H1 (cell line): ENCODE measurements around the gene SLC15A3. TPM values are rescaled to one million over a fixed set of nuclear protein-coding genes. Genes with fewer than 3 reads are reported as not detected.

Experiments used
- CTCF ChIA-PET: fragments of 300-600 bp; sonication (Branson Sonifier 250); formaldehyde crosslinking; loops from one replicate; lab custom pipeline; 2021; ENCODE audit not compliant: partially characterized antibody; lab: Charles Lee
- POLR2A ChIA-PET: fragments of 300-600 bp; sonication (Branson Sonifier 250); formaldehyde crosslinking; loops from one replicate; lab custom pipeline; 2021; ENCODE audit warnings: inconsistent platforms; ENCODE audit not compliant: partially characterized antibody; lab: Charles Lee
- DNase-seq, 2 experiments: peaks; one replicate each; pipeline versions ENCODE4 v3.0.0 to v3.0.0-alpha.2; 2010 to 2022; ENCODE audit warnings: low spot score in 2 of 2, low read depth in 1 of 2, mixed read lengths in 1 of 2
- FAIRE-seq: peaks from 2 replicates; lab custom pipeline; 2011; peaks lifted over from hg19 to GRCh38; lab: Jason Lieb, UNC
- H2AFZ ChIP-seq: 2 replicates; pipeline ENCODE4 v1.8.1; 2012; ENCODE audit warnings: low read length, inconsistent platforms
- H2AK5ac ChIP-seq: 2 replicates; pipeline ENCODE4 v1.6.1; 2013; ENCODE audit warnings: low read depth, low read length
- H2BK120ac ChIP-seq: replicated peaks from 2 replicates; pipeline ENCODE3; 2013; ENCODE audit warnings: low read depth, low read length, inconsistent platforms
- H2BK12ac ChIP-seq: 2 replicates; pipeline ENCODE4 v1.6.1; 2013; ENCODE audit warnings: low read depth, low read length
- H2BK15ac ChIP-seq: 2 replicates; pipeline ENCODE4 v1.6.1; 2013; ENCODE audit warnings: low read length
- H2BK20ac ChIP-seq: 2 replicates; pipeline ENCODE4 v1.6.1; 2013; ENCODE audit warnings: low read length
- H2BK5ac ChIP-seq: 2 replicates; pipeline ENCODE4 v1.6.1; 2013; ENCODE audit warnings: low read depth, low read length
- H3K14ac ChIP-seq: 2 replicates; pipeline ENCODE4 v1.6.1; 2013; ENCODE audit warnings: inconsistent platforms; ENCODE audit not compliant: insufficient read length
- H3K18ac ChIP-seq: 2 replicates; pipeline ENCODE4 v1.6.1; 2013; ENCODE audit warnings: low read length; ENCODE audit errors: extremely low read depth
- H3K23ac ChIP-seq: 2 replicates; pipeline ENCODE4 v1.6.1; 2013; ENCODE audit warnings: inconsistent platforms; ENCODE audit not compliant: insufficient read length
- H3K23me2 ChIP-seq: 2 replicates; pipeline ENCODE4 v1.6.1; 2013; ENCODE audit warnings: low read depth, low read length
- H3K27ac ChIP-seq: 2 replicates; pipeline ENCODE4 v1.6.1; 2011; ENCODE audit warnings: low read depth, low read length, inconsistent platforms
- H3K27me3 ChIP-seq, 4 experiments: replicated peaks in 1 of 4; 1 replicate in 1 of 4; 2 replicates in 3 of 4; pipeline versions ENCODE4 v1.6.1 to v1.8.1; 2011 to 2013; ENCODE audit warnings: low read length in 3 of 4, mild to moderate bottlenecking in 3 of 4, inconsistent platforms in 2 of 4, mixed read lengths in 2 of 4, moderate library complexity in 1 of 4; ENCODE audit not compliant: control insufficient read depth in 3 of 4, insufficient read depth in 3 of 4; ENCODE audit errors: extremely low read depth in 1 of 4
- H3K36me3 ChIP-seq, 4 experiments: 2 replicates each; pipeline versions ENCODE4 v1.6.1 to v1.8.1; 2011 to 2013; ENCODE audit warnings: mild to moderate bottlenecking in 4 of 4, low read length in 3 of 4, moderate library complexity in 2 of 4, control low read depth in 1 of 4, inconsistent platforms in 1 of 4; ENCODE audit not compliant: insufficient read depth in 4 of 4, control insufficient read depth in 2 of 4
- H3K4ac ChIP-seq: replicated peaks from 2 replicates; pipeline ENCODE3; 2013; ENCODE audit warnings: low read length, low read depth, mixed read lengths, inconsistent platforms; ENCODE audit not compliant: insufficient read length
- H3K4me1 ChIP-seq, 4 experiments: replicated peaks in 1 of 4; 1 replicate in 1 of 4; 2 replicates in 3 of 4; pipeline versions ENCODE4 v1.6.1 to v1.8.1; 2011 to 2013; ENCODE audit warnings: low read length in 3 of 4, inconsistent platforms in 2 of 4, mixed read lengths in 1 of 4; ENCODE audit not compliant: insufficient read depth in 4 of 4, control insufficient read depth in 3 of 4
- H3K4me2 ChIP-seq, 2 experiments: 2 replicates each; pipeline versions ENCODE4 v1.6.1 to v1.8.1; 2011 to 2013; ENCODE audit warnings: low read depth in 2 of 2, low read length in 2 of 2, control low read depth in 1 of 2, inconsistent platforms in 1 of 2, mild to moderate bottlenecking in 1 of 2; ENCODE audit not compliant: insufficient read depth in 1 of 2
- H3K4me3 ChIP-seq, 4 experiments: fragments of 200-600, 300-600 bp in 1 of 4; sonication (generic), shearing (Covaris generic), sonication (Bioruptor Twin) in 1 of 4; 2 replicates each; pipeline versions ENCODE4 v1.5.1 to v1.8.1; 2011 to 2016; ENCODE audit warnings: low read length in 4 of 4, low read depth in 3 of 4, control low read depth in 2 of 4, inconsistent platforms in 2 of 4, mild to moderate bottlenecking in 2 of 4, mixed read lengths in 1 of 4, moderate library complexity in 1 of 4; ENCODE audit not compliant: insufficient read depth in 2 of 4; ENCODE audit errors: extremely low read depth in 1 of 4
- H3K56ac ChIP-seq: replicated peaks from 2 replicates; pipeline ENCODE3; 2013; ENCODE audit warnings: low read depth, mild to moderate bottlenecking, mixed read lengths, low read length, inconsistent platforms; ENCODE audit not compliant: insufficient read length
- H3K79me1 ChIP-seq: 2 replicates; pipeline ENCODE4 v1.6.1; 2013; ENCODE audit warnings: low read depth, low read length, control low read depth
- H3K79me2 ChIP-seq, 2 experiments: 2 replicates each; pipeline versions ENCODE4 v1.6.1 to v1.8.1; 2012 to 2013; ENCODE audit warnings: low read length in 2 of 2, mild to moderate bottlenecking in 2 of 2, inconsistent platforms in 1 of 2; ENCODE audit not compliant: insufficient read depth in 2 of 2, control insufficient read depth in 1 of 2
- H3K9ac ChIP-seq, 4 experiments: replicated peaks in 1 of 4; 1 replicate in 1 of 4; 2 replicates in 3 of 4; pipeline versions ENCODE4 v1.6.1 to v1.8.1; 2011 to 2013; ENCODE audit warnings: low read depth in 3 of 4, low read length in 3 of 4, control low read depth in 2 of 4, mild to moderate bottlenecking in 2 of 4, moderate library complexity in 2 of 4, inconsistent platforms in 1 of 4; ENCODE audit errors: extremely low read depth in 1 of 4
- H3K9me3 ChIP-seq, 2 experiments: 2 replicates each; pipeline versions ENCODE4 v1.6.1 to v1.8.1; 2012 to 2013; ENCODE audit warnings: mild to moderate bottlenecking in 2 of 2, moderate library complexity in 2 of 2, control low read depth in 1 of 2, inconsistent platforms in 1 of 2, low read depth in 1 of 2, low read length in 1 of 2, mixed read lengths in 1 of 2; ENCODE audit not compliant: insufficient read depth in 2 of 2
- H4K20me1 ChIP-seq, 2 experiments: replicated peaks in 1 of 2; 2 replicates each; pipeline versions ENCODE3 to v1.8.1; 2011 to 2013; ENCODE audit warnings: inconsistent platforms in 2 of 2, low read length in 2 of 2, mild to moderate bottlenecking in 1 of 2; ENCODE audit not compliant: insufficient read depth in 2 of 2, control insufficient read depth in 1 of 2
- H4K5ac ChIP-seq: 2 replicates; pipeline ENCODE4 v1.6.1; 2013; ENCODE audit warnings: low read length, low read depth, mixed read lengths, inconsistent platforms; ENCODE audit not compliant: insufficient read length
- H4K8ac ChIP-seq: 2 replicates; pipeline ENCODE4 v1.8.0; 2013; ENCODE audit warnings: mild to moderate bottlenecking, moderate library complexity, low read length, inconsistent platforms; ENCODE audit not compliant: insufficient read depth; ENCODE audit errors: extremely low read depth
- H4K91ac ChIP-seq: replicated peaks from 2 replicates; pipeline ENCODE3; 2013; ENCODE audit warnings: low read length, mixed read lengths, inconsistent platforms; ENCODE audit not compliant: insufficient read length
- BRCA1 ChIP-seq: IDR thresholded peaks from 2 replicates; pipeline ENCODE4 v1.6.1; 2012; ENCODE audit warnings: low read depth, low read length, improper control_type of control experiment
- CHD2 ChIP-seq: IDR thresholded peaks from 2 replicates; pipeline ENCODE4 v1.6.1; 2012; ENCODE audit warnings: low read length, improper control_type of control experiment
- EP300 ChIP-seq, 2 experiments: IDR thresholded peaks; 1 replicate in 1 of 2; 2 replicates in 1 of 2; pipeline ENCODE4 v1.6.1; 2011 to 2012; ENCODE audit warnings: low read depth in 2 of 2, low read length in 2 of 2, mild to moderate bottlenecking in 2 of 2, borderline replicate concordance in 1 of 2, inconsistent platforms in 1 of 2, moderate library complexity in 1 of 2
- KDM4A ChIP-seq: IDR thresholded peaks from one replicate; pipeline ENCODE4 v1.7.1; 2012; ENCODE audit warnings: low read depth, mild to moderate bottlenecking, moderate library complexity, low read length, inconsistent platforms; ENCODE audit not compliant: severe bottlenecking
- PHF8 ChIP-seq: fragments of 200-600 bp; sonication (generic); conservative IDR thresholded peaks from 2 replicates; pipeline ENCODE4 v1.7.1; 2012; ENCODE audit warnings: low read depth, mild to moderate bottlenecking, inconsistent platforms, low read length, moderate library complexity
- POU5F1 ChIP-seq: IDR thresholded peaks from 2 replicates; pipeline ENCODE4 v1.6.1; 2011; ENCODE audit warnings: low read depth, mild to moderate bottlenecking, low read length, moderate library complexity
- RNF2 ChIP-seq: fragments of 200-900, 300-1000 bp; sonication (generic); IDR thresholded peaks from 2 replicates; pipeline ENCODE4 v1.7.1; 2016; ENCODE audit warnings: borderline replicate concordance, low read depth, mild to moderate bottlenecking, antibody characterized with exemption, low read length; ENCODE audit not compliant: poor library complexity, severe bottlenecking; ENCODE audit errors: missing control alignments
- SIN3A ChIP-seq, 2 experiments: IDR thresholded peaks in 1 of 2; conservative IDR thresholded peaks in 1 of 2; 2 replicates each; pipeline ENCODE4 v1.6.1; 2011 to 2012; ENCODE audit warnings: low read length in 2 of 2, improper control_type of control experiment in 1 of 2, low read depth in 1 of 2, mild to moderate bottlenecking in 1 of 2
- TBP ChIP-seq: IDR thresholded peaks from 2 replicates; pipeline ENCODE4 v1.6.1; 2011; ENCODE audit warnings: low read depth, low read length, improper control_type of control experiment
- WGBS, 2 experiments: shearing (Covaris generic) in 1 of 2; methylation state at CpG; one replicate each; pipeline versions ENCODE4 v1.1.6 to v1.1.7; 2013 to 2015; ENCODE audit warnings: low lambda C conversion rate in 2 of 2, mixed read lengths in 2 of 2, inconsistent platforms in 1 of 2, low coverage in 1 of 2, missing lambda C conversion rate in 1 of 2; ENCODE audit not compliant: insufficient replicate concordance in 2 of 2, insufficient coverage in 1 of 2, insufficient read length in 1 of 2; ENCODE audit errors: extremely low coverage in 1 of 2, missing lambda C conversion rate in 1 of 2; 5-methylcytosine and 5-hydroxymethylcytosine counted together
- polyA plus RNA-seq, 7 experiments: library from polyadenylated mRNA; depleted of rRNA in 3 of 7; stranded (reverse) in 5 of 7; unstranded in 2 of 7; fragments of >200 nt in 5 of 7; fragments of 200-250 nt in 2 of 7; gene quantifications; 1 replicate in 5 of 7; 2 replicates in 1 of 7; 4 replicates in 1 of 7; pipeline versions ENCODE4 v1.2.1 to v1.2.3, GENCODE V29; 2011 to 2013; ENCODE audit warnings: missing spikeins in 2 of 7, mixed read lengths in 2 of 7
- total RNA-seq: library from RNA; stranded (reverse); fragmentation: NEBNext Ultra II Directional; extraction: Animal tissue kit (Norgen Biotek cat#: 25700); gene quantifications from 2 replicates; pipeline ENCODE4 v1.2.1, GENCODE V29; 2021

Gene SLC15A3
- total and polyA plus RNA-seq, 2 of the 8 experiments (the other 6 are each of a cell fraction or from before 2014, with no cell fraction given) = 25.8 to 31.0 TPM

DNA sequence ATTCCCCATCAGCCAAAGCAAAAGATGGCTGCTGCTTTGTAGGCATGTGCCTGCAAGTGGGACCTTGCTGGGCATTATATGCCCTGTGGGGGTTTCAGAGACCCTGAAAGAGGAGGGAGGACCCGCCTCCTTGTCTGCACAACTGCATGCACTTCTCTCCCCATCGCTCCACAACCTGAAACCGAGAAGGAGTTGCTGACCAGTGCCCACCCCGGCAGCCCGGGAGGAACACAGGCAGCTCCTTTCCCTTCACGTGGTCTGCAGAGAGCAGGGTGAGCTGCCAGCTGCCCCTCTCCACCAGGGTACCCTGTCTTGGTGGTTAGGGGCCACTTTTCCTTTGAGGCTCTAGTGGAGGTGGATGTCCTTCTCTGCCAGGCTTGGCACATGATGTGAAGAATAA, 29.1 kb downstream of the SLC15A3 start:
- POLR2A ChIA-PET = interaction anchor here (5.7 kb wide), 1 partner anchor 9 kb away, joined by 26 read pairs; the partner anchor contains the start of gene TMEM109
- 56% methylated on average over 6 of the region's 6 CpGs; no CpG with 5 or more reads in 1 of the 2 experiments for WGBS, 2 experiments
- no peak overlapping the region for H4K8ac ChIP-seq
- FAIRE-seq (no peak), DNase-seq (no peak)
- no peak overlapping the region for H2BK120ac ChIP-seq
- H3K23ac ChIP-seq = no peak overlapping the region
- peaks cover 11% of the 10 kb centered on the region; the same call in 1 of the 2 replicates for H3K23me2 ChIP-seq
- H3K9ac ChIP-seq = no peak overlapping the region
- no peak overlapping the region for H3K56ac ChIP-seq
- H4K91ac ChIP-seq = no peak overlapping the region
- no peak overlapping the region for H3K4me3 ChIP-seq
- H3K4me1 ChIP-seq = peaks cover 5 to 14% (median 5%) of the 10 kb centered on the region in 4 experiments; a peak in 6 of 7 replicates
- peaks cover 0 to 8% of the 10 kb centered on the region in 2 experiments; a peak in 1 of 4 replicates for H3K79me2 ChIP-seq
- CTCF ChIA-PET = interaction anchor here (1.2 to 1.7 kb wide), 3 partner anchors 10 to 23 kb away, joined by 4 to 7 read pairs (median 4); no protein-coding TSS in a partner anchor
- H3K27ac ChIP-seq = no peak overlapping the region
- no peak overlapping the region for H3K14ac ChIP-seq
- H4K20me1 ChIP-seq = peaks cover 9 to 16% of the 10 kb centered on the region in 2 experiments
- no peaks in the 10 kb centered on the region for H3K9me3 ChIP-seq
- H3K79me1 ChIP-seq = peaks cover 11% of the 10 kb centered on the region
- peaks cover 3 to 16% (median 11%) of the 10 kb centered on the region in 4 experiments; a peak in 5 of 8 replicates for H3K36me3 ChIP-seq
- H4K5ac ChIP-seq = no peak overlapping the region
- H2BK12ac ChIP-seq = no peak overlapping the region
- H3K4ac ChIP-seq = no peak overlapping the region
- TF ChIP-seq PHF8 = no peak
- no peak for TF ChIP-seq POU5F1
- no peak for TF ChIP-seq EP300 (IDR thresholded peaks at IDR 0.05; ENCODE audit: borderline replicate concordance in 1 of 2, low read depth in 2 of 2, low read length in 2 of 2)
- TF ChIP-seq TBP = no peak
- TF ChIP-seq CHD2 = no peak
- no peak for TF ChIP-seq SIN3A (conservative IDR thresholded peaks at IDR 0.05 in 1 of 2, IDR thresholded peaks at IDR 0.05 in 1 of 2; ENCODE audit: low read depth in 1 of 2, low read length in 2 of 2)
- TF ChIP-seq KDM4A = no peak
- TF ChIP-seq RNF2 = no peak
- no peak for TF ChIP-seq BRCA1
- no peak overlapping the region for H2BK15ac ChIP-seq
- H3K27me3 ChIP-seq = peaks cover 0 to 3% (median 0%) of the 10 kb centered on the region in 4 experiments; a peak in 1 of 7 replicates
- H2AFZ ChIP-seq = no peak overlapping the region
- H3K18ac ChIP-seq = no peak overlapping the region
- no peak overlapping the region for H2BK20ac ChIP-seq
- no peak overlapping the region for H2AK5ac ChIP-seq
- H3K4me2 ChIP-seq = no peak overlapping the region
- H2BK5ac ChIP-seq = no peak overlapping the region
